Measurements from ENCODE around the gene EIF3L. TPM values are rescaled to one million over a fixed set of nuclear protein-coding genes. Genes with fewer than 3 reads are reported as not detected.

EIF3L gene
- total RNA-seq, 2 donors from 2014 or later: 193 to 284 TPM

- Histone ChIP-seq H3K27me3 (no peaks in the 10 kb centered on the region), H3K4me1 (no peaks in the 10 kb centered on the region), H3K9me3 (no peaks in the 10 kb centered on the region), H3K4me3 (no peak overlapping the region), H3K27ac (no peak overlapping the region), H3K36me3 (peaks cover 76% of the 10 kb centered on the region)
- no peak for DNase-seq (ENCODE audit: low spot score)
- TF ChIP-seq, protein P1, sequence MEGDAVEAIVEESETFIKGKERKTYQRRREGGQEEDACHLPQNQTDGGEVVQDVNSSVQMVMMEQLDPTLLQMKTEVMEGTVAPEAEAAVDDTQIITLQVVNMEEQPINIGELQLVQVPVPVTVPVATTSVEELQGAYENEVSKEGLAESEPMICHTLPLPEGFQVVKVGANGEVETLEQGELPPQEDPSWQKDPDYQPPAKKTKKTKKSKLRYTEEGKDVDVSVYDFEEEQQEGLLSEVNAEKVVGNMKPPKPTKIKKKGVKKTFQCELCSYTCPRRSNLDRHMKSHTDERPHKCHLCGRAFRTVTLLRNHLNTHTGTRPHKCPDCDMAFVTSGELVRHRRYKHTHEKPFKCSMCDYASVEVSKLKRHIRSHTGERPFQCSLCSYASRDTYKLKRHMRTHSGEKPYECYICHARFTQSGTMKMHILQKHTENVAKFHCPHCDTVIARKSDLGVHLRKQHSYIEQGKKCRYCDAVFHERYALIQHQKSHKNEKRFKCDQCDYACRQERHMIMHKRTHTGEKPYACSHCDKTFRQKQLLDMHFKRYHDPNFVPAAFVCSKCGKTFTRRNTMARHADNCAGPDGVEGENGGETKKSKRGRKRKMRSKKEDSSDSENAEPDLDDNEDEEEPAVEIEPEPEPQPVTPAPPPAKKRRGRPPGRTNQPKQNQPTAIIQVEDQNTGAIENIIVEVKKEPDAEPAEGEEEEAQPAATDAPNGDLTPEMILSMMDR (IDR thresholded peaks at IDR 0.05): no peak
Observed at GRCh38 chr22:37880668-37881440, 31.6 kb downstream of the EIF3L start.

DNA sequence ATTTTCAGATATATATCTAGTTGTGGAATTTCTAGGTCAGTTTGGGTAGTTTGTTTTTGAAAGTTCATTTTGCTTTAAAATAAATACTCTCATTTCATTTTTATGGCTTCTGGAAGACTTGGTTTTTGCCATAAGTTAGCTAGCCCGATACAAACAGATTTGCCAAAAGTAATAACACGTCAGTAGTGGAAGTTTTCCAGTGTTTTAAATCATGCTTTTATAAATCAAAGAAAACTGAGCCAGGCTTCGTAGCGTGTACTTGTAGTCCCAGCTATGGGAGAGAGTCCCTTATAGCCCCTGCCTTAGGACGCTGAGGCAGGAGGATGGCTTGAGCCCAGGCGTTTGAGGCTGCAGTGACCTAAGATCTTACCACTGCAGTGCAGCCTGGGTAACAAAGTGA is 35.2 kb downstream of the EIF3L start:
- TF ChIP-seq, protein P1 (IDR thresholded peaks at IDR 0.05): no peak
- Histone ChIP-seq H3K36me3 (peaks cover 73% of the 10 kb centered on the region), H3K4me1 (peaks cover 0 to 8% of the 10 kb centered on the region in 2 donors), H3K27me3 (no peaks in the 10 kb centered on the region), H3K27ac (no peak overlapping the region), H3K9me3 (no peaks in the 10 kb centered on the region), H3K4me3 (no peak overlapping the region)
- no peak for DNase-seq (ENCODE audit: low spot score)

GRCh38 chr22:37887584-37888378 is 38.6 kb downstream of the EIF3L start:
- Histone ChIP-seq H3K4me1 (peaks cover 0 to 15% of the 10 kb centered on the region in 2 donors), H3K36me3 (peaks cover 52% of the 10 kb centered on the region), H3K27me3 (no peaks in the 10 kb centered on the region), H3K27ac (no peak overlapping the region), H3K9me3 (no peaks in the 10 kb centered on the region), H3K4me3 (no peak overlapping the region)
- TF ChIP-seq, protein P1 (IDR thresholded peaks at IDR 0.05): peak in 1 of 2 donors; percentile 58
- DNase-seq (ENCODE audit: low spot score): no peak

GRCh38 chr22:37891926-37892325 is 42.7 kb downstream of the EIF3L start:
- TF ChIP-seq, protein P1 (IDR thresholded peaks at IDR 0.05): no peak
- H3K27me3 ChIP-seq: no peaks in the 10 kb centered on the region
- no peak overlapping the region for H3K4me3 ChIP-seq
- no peak overlapping the region for H3K27ac ChIP-seq
- H3K4me1 ChIP-seq: peaks cover 0 to 38% of the 10 kb centered on the region in 2 donors
- H3K36me3 ChIP-seq: peaks cover 35% of the 10 kb centered on the region
- H3K9me3 ChIP-seq: no peaks in the 10 kb centered on the region
- DNase-seq (ENCODE audit: low spot score): no peak

DNA sequence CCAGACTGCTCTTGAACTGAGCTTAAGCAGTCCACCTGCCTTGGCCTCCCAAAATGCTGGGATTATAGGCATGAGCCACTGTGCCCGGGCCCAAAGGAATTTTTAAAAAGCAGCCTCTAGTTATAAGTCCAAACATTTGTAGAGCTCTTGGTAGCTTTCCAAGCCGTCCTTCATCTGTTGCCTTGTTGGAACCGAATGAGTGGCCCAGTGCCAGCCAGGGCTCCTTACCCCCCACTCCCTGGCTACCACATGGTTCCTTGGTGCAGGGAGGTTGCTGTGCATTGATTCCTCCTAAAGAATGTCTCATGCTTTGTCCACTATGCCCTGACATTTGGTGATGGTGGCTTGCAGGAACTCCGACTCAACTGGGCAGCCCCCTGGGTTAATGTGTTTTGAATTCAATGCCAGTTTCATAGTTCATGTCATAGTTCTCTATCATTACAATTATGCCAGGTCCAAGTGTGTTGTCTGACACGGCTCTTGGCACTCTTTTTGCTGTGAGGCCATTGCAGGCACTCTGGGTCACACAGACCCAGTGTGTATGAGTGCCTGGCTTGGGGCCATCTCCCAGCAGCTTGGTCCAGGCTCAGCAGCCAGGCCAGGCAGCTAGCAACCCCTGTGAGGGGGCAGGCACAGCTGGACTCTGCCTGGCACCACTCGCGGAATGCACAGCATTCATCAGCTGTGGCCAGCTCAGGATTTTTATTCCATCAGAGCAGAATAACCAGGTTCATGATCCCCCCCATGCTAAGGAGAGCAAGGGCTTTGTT is 43.5 kb downstream of the EIF3L start:
- H3K4me3 ChIP-seq: no peak overlapping the region
- TF ChIP-seq, protein P1 (IDR thresholded peaks at IDR 0.05): no peak
- peaks cover 0 to 34% of the 10 kb centered on the region in 2 donors for H3K4me1 ChIP-seq
- no peaks in the 10 kb centered on the region for H3K27me3 ChIP-seq
- no peaks in the 10 kb centered on the region for H3K9me3 ChIP-seq
- DNase-seq (ENCODE audit: low spot score): no peak
- H3K36me3 ChIP-seq: peaks cover 27% of the 10 kb centered on the region
- H3K27ac ChIP-seq: peak overlapping the region in 1 of 2 donors; percentile 16
